ENCODE data around the gene HSP90AB1. TPM values are rescaled to one million over a fixed set of nuclear protein-coding genes. Genes with fewer than 3 reads are reported as not detected.

Gene HSP90AB1
- total RNA-seq, 4 donors from 2014 or later: 433 to 696 (median 601) TPM

GRCh38 chr6:44271406-44271723 lies 24.5 kb downstream of the HSP90AB1 start:
- no peak for TF ChIP-seq POLR2A (IDR thresholded peaks at IDR 0.05)
- no peak for TF ChIP-seq CTCF (IDR thresholded peaks at IDR 0.05)
- Histone ChIP-seq H3K4me1 (peaks cover 6 to 25% (median 19%) of the 10 kb centered on the region in 3 donors), H3K27ac (no peak overlapping the region), H3K4me3 (no peak overlapping the region), H3K36me3 (no peaks in the 10 kb centered on the region), H3K9me3 (no peaks in the 10 kb centered on the region), H3K27me3 (peaks cover 0 to 84% (median 10%) of the 10 kb centered on the region in 4 donors)
- 85 to 98% methylated on average over 6 of the region's 6 CpGs for WGBS, 2 donors
- intact Hi-C loops (cut with DNase I): no loop called here
- no peak for DNase-seq

- no peaks in the 10 kb centered on the region for H3K9me3 ChIP-seq
- intact Hi-C loops (cut with DNase I): no loop called here
- H3K4me3 ChIP-seq: no peak overlapping the region
- H3K36me3 ChIP-seq: no peaks in the 10 kb centered on the region
- no peak for TF ChIP-seq POLR2A (IDR thresholded peaks at IDR 0.05)
- WGBS, 2 donors: 62 to 67% methylated on average over 1 to 2 of the region's 3 CpGs
- peaks cover 8 to 29% (median 21%) of the 10 kb centered on the region in 3 donors for H3K4me1 ChIP-seq
- no peak for DNase-seq
- H3K27ac ChIP-seq: no peak overlapping the region
- peaks cover 0 to 90% (median 10%) of the 10 kb centered on the region in 4 donors for H3K27me3 ChIP-seq
These were observed 25.0 kb downstream of the HSP90AB1 start for GRCh38 chr6:44271914-44272313.

- TF ChIP-seq CTCF (IDR thresholded peaks at IDR 0.05) (no peak), POLR2A (IDR thresholded peaks at IDR 0.05) (no peak)
- 77 to 88% methylated on average over 3 of the region's 3 CpGs for WGBS, 2 donors
- no peaks in the 10 kb centered on the region for H3K36me3 ChIP-seq
- no peak for DNase-seq
- no peak overlapping the region for H3K4me3 ChIP-seq
- H3K4me1 ChIP-seq: peaks cover 8 to 29% (median 21%) of the 10 kb centered on the region in 3 donors
- H3K27ac ChIP-seq: no peak overlapping the region
- no peaks in the 10 kb centered on the region for H3K9me3 ChIP-seq
- intact Hi-C loops (cut with DNase I): no loop called here
- H3K27me3 ChIP-seq: peaks cover 0 to 96% (median 10%) of the 10 kb centered on the region in 4 donors
These were observed 25.6 kb downstream of the HSP90AB1 start for GRCh38 chr6:44272529-44272928.

- Histone ChIP-seq H3K4me1 (peaks cover 8 to 29% (median 21%) of the 10 kb centered on the region in 3 donors), H3K9me3 (no peaks in the 10 kb centered on the region), H3K4me3 (no peak overlapping the region), H3K27ac (no peak overlapping the region), H3K27me3 (peaks cover 0 to 100% (median 10%) of the 10 kb centered on the region in 4 donors), H3K36me3 (no peaks in the 10 kb centered on the region)
- intact Hi-C loops (cut with DNase I): no loop called here
- no peak for TF ChIP-seq CTCF (IDR thresholded peaks at IDR 0.05)
- no peak for TF ChIP-seq POLR2A (IDR thresholded peaks at IDR 0.05)
- 72 to 82% methylated on average over 9 of the region's 23 CpGs for WGBS, 2 donors
- DNase-seq: no peak
These were observed 26.2 kb downstream of the HSP90AB1 start for GRCh38 chr6:44272999-44273566.

- H3K4me1 ChIP-seq: peaks cover 8 to 29% (median 21%) of the 10 kb centered on the region in 3 donors
- TF ChIP-seq CTCF (IDR thresholded peaks at IDR 0.05): no peak
- TF ChIP-seq POLR2A (IDR thresholded peaks at IDR 0.05): no peak
- WGBS, 2 donors: 50% methylated on average over 1 of the region's 1 CpG; no CpG with 5 or more reads in 1 of the 2 donors
- no peak overlapping the region for H3K4me3 ChIP-seq
- no peak overlapping the region for H3K27ac ChIP-seq
- no peaks in the 10 kb centered on the region for H3K9me3 ChIP-seq
- no peak for DNase-seq
- intact Hi-C loops (cut with DNase I): no loop called here
- peaks cover 0 to 100% (median 8%) of the 10 kb centered on the region in 4 donors for H3K27me3 ChIP-seq
- no peaks in the 10 kb centered on the region for H3K36me3 ChIP-seq
These were observed 26.7 kb downstream of the HSP90AB1 start for GRCh38 chr6:44273617-44274016.
